H9 (cell line): Measurements from ENCODE around the gene AATK. TPM values are rescaled to one million over a fixed set of nuclear protein-coding genes. Genes with fewer than 3 reads are reported as not detected.

Experiments
- DNase-seq: peaks from one replicate; pipeline ENCODE4 v3.0.0-alpha.2; 2017
- H2AFZ ChIP-seq: one replicate; pipeline ENCODE4 v1.6.1; 2013; ENCODE audit warnings: mild to moderate bottlenecking, low read length, control low read depth, moderate library complexity
- H2AK5ac ChIP-seq: 2 replicates; pipeline ENCODE4 v1.6.1; 2013; ENCODE audit warnings: low read length, control low read depth, mixed read lengths; ENCODE audit not compliant: insufficient read length
- H2BK120ac ChIP-seq: one replicate; pipeline ENCODE4 v1.6.1; 2013; ENCODE audit warnings: low read depth, mild to moderate bottlenecking, low read length, control low read depth, inconsistent platforms; ENCODE audit not compliant: poor library complexity, severe bottlenecking
- H2BK12ac ChIP-seq: 2 replicates; pipeline ENCODE4 v1.6.1; 2013; ENCODE audit warnings: low read length, control low read depth, mixed read lengths, low read depth; ENCODE audit not compliant: insufficient read length
- H2BK15ac ChIP-seq: 2 replicates; pipeline ENCODE4 v1.6.1; 2013; ENCODE audit warnings: low read depth, low read length, control low read depth
- H2BK20ac ChIP-seq: one replicate; pipeline ENCODE4 v1.6.1; 2013; ENCODE audit warnings: low read depth, mild to moderate bottlenecking, low read length, control low read depth, inconsistent platforms; ENCODE audit not compliant: poor library complexity, severe bottlenecking
- H2BK5ac ChIP-seq: 2 replicates; pipeline ENCODE4 v1.6.1; 2013; ENCODE audit warnings: low read length, control low read depth, mixed read lengths; ENCODE audit not compliant: insufficient read length
- H3K14ac ChIP-seq: 2 replicates; pipeline ENCODE4 v1.6.1; 2013; ENCODE audit warnings: low read length, control low read depth; ENCODE audit not compliant: insufficient read depth
- H3K18ac ChIP-seq: 2 replicates; pipeline ENCODE4 v1.6.1; 2013; ENCODE audit warnings: low read depth, mild to moderate bottlenecking, mixed read lengths, low read length, control low read depth; ENCODE audit not compliant: insufficient read length
- H3K23ac ChIP-seq: 2 replicates; pipeline ENCODE4 v1.6.1; 2013; ENCODE audit warnings: low read length, control low read depth, mixed read lengths, low read depth; ENCODE audit not compliant: insufficient read length
- H3K23me2 ChIP-seq: 2 replicates; pipeline ENCODE4 v1.6.1; 2013; ENCODE audit warnings: low read depth, mild to moderate bottlenecking, mixed read lengths, low read length, control low read depth; ENCODE audit not compliant: insufficient read length, poor library complexity, severe bottlenecking
- H3K27ac ChIP-seq: 2 replicates; pipeline ENCODE4 v1.5.1; 2013; ENCODE audit warnings: low read length, control low read depth, mixed read lengths, low read depth; ENCODE audit not compliant: insufficient read length
- H3K27me3 ChIP-seq: 2 replicates; pipeline ENCODE4 v1.6.1; 2013; ENCODE audit warnings: low read length, control low read depth, inconsistent platforms; ENCODE audit not compliant: insufficient read depth
- H3K4ac ChIP-seq: 2 replicates; pipeline ENCODE4 v1.6.1; 2013; ENCODE audit warnings: low read depth, mild to moderate bottlenecking, control low read depth, inconsistent platforms, low read length, moderate library complexity
- H3K4me1 ChIP-seq: 2 replicates; pipeline ENCODE4 v1.6.1; 2013; ENCODE audit warnings: low read length, control low read depth, inconsistent platforms; ENCODE audit not compliant: insufficient read depth
- H3K4me2 ChIP-seq: 2 replicates; pipeline ENCODE4 v1.6.1; 2013; ENCODE audit warnings: low read length, control low read depth, mixed read lengths; ENCODE audit not compliant: insufficient read length, insufficient read depth
- H3K56ac ChIP-seq: 2 replicates; pipeline ENCODE4 v1.6.1; 2013; ENCODE audit warnings: low read depth, mild to moderate bottlenecking, mixed read lengths, low read length, control low read depth; ENCODE audit not compliant: insufficient read length
- H3K79me1 ChIP-seq: 2 replicates; pipeline ENCODE4 v1.6.1; 2013; ENCODE audit warnings: low read depth, mild to moderate bottlenecking, moderate library complexity, low read length, control low read depth, inconsistent platforms; ENCODE audit not compliant: insufficient read depth, poor library complexity, severe bottlenecking
- H3K79me2 ChIP-seq: 2 replicates; pipeline ENCODE4 v1.6.1; 2013; ENCODE audit warnings: low read length, control low read depth, inconsistent platforms; ENCODE audit not compliant: insufficient read depth
- H3K9ac ChIP-seq: 2 replicates; pipeline ENCODE4 v1.6.1; 2013; ENCODE audit warnings: low read length, control low read depth, mixed read lengths; ENCODE audit not compliant: insufficient read length; ENCODE audit errors: extremely low read depth
- H3K9me3 ChIP-seq: one replicate; pipeline ENCODE4 v1.6.1; 2013; ENCODE audit warnings: low read depth, low read length, inconsistent platforms; ENCODE audit not compliant: control insufficient read depth
- H3T11ph ChIP-seq: one replicate; pipeline ENCODE4 v1.6.1; 2013; ENCODE audit warnings: mild to moderate bottlenecking, low read length, control low read depth, inconsistent platforms
- H4K20me1 ChIP-seq: one replicate; pipeline ENCODE4 v1.6.1; 2013; ENCODE audit not compliant: control insufficient read depth, insufficient read length, insufficient read depth
- H4K5ac ChIP-seq: 2 replicates; pipeline ENCODE4 v1.6.1; 2013; ENCODE audit warnings: low read depth, mild to moderate bottlenecking, mixed read lengths, low read length, control low read depth; ENCODE audit not compliant: insufficient read length
- H4K8ac ChIP-seq: replicated peaks from 2 replicates; pipeline ENCODE4 v1.6.1; 2013; ENCODE audit warnings: low read length, control low read depth, mixed read lengths, low read depth; ENCODE audit not compliant: insufficient read length
- H4K91ac ChIP-seq: 2 replicates; pipeline ENCODE4 v1.6.1; 2013; ENCODE audit warnings: low read depth, mild to moderate bottlenecking, moderate library complexity, mixed read lengths, low read length, control low read depth; ENCODE audit not compliant: insufficient read length
- H3K27ac Mint-ChIP-seq, 3 experiments: 2 replicates in 2 of 3; 3 replicates in 1 of 3; pipeline ENCODE4 v1.8.0; 2020 to 2021; ENCODE audit warnings: mixed read lengths in 3 of 3, mild to moderate bottlenecking in 1 of 3, moderate library complexity in 1 of 3
- H3K27me3 Mint-ChIP-seq: 2 replicates; pipeline ENCODE4 v1.8.0; 2021; ENCODE audit warnings: low read depth, mild to moderate bottlenecking, moderate library complexity, mixed read lengths
- H3K36me3 Mint-ChIP-seq, 3 experiments: 2 replicates in 2 of 3; 3 replicates in 1 of 3; pipeline ENCODE4 v1.8.0; 2020 to 2021; ENCODE audit warnings: low read depth in 3 of 3, mixed read lengths in 3 of 3; ENCODE audit not compliant: insufficient read depth in 1 of 3
- H3K4me1 Mint-ChIP-seq, 2 experiments: 2 replicates each; pipeline ENCODE4 v1.8.0; 2020; ENCODE audit warnings: mixed read lengths in 2 of 2
- H3K4me3 Mint-ChIP-seq, 2 experiments: 2 replicates in 1 of 2; 3 replicates in 1 of 2; pipeline ENCODE4 v1.8.0; 2020 to 2021; ENCODE audit warnings: mild to moderate bottlenecking in 2 of 2, mixed read lengths in 2 of 2, moderate library complexity in 1 of 2
- H3K9me3 Mint-ChIP-seq, 2 experiments: 2 replicates in 1 of 2; 3 replicates in 1 of 2; pipeline ENCODE4 v1.8.0; 2020; ENCODE audit warnings: mild to moderate bottlenecking in 2 of 2, mixed read lengths in 2 of 2, moderate library complexity in 1 of 2
- CTCF ChIP-seq: fragments of 200-600 bp; sonication (generic); conservative IDR thresholded peaks from 3 replicates; pipeline ENCODE4 v1.8.0; 2021; ENCODE audit warnings: antibody characterized with exemption, mild to moderate bottlenecking
- WGBS: extraction: QIAGEN DNeasy Blood & Tissue Kit; methylation state at CpG from one replicate; pipeline ENCODE4 v1.1.7; 2013; ENCODE audit warnings: missing lambda C conversion rate, low lambda C conversion rate, mixed read lengths; ENCODE audit not compliant: insufficient read length; ENCODE audit errors: extremely low coverage; 5-methylcytosine and 5-hydroxymethylcytosine counted together
- total RNA-seq: library from RNA; stranded (reverse); gene quantifications from 2 replicates; pipeline ENCODE4 v1.2.1, GENCODE V29; 2021

The AATK gene
- total RNA-seq, 1 experiment from 2014 or later: 2.4 TPM

- no peak for TF ChIP-seq CTCF
- H4K5ac ChIP-seq: no peak overlapping the region
Observed at GRCh38 chr17:81203136-81203535, 37.1 kb upstream of the AATK start.

More at GRCh38 chr17:81203136-81203535, 37.1 kb upstream of the AATK start:
- Histone ChIP-seq H4K20me1 (no peaks in the 10 kb centered on the region), H3K9me3 (no peaks in the 10 kb centered on the region), H3K79me1 (no peaks in the 10 kb centered on the region), H2BK15ac (no peak overlapping the region), H2BK12ac (no peak overlapping the region), H3K9ac (no peak overlapping the region), H4K91ac (no peak overlapping the region), H3K4me1 (no peaks in the 10 kb centered on the region), H3K27me3 (no peaks in the 10 kb centered on the region), H3K14ac (no peak overlapping the region), H2BK120ac (no peak overlapping the region), H2BK5ac (no peak overlapping the region), H3K79me2 (no peaks in the 10 kb centered on the region), H3K23ac (no peak overlapping the region), H3K4ac (no peak overlapping the region), H3K4me2 (no peak overlapping the region), H3K23me2 (no peaks in the 10 kb centered on the region), H2AFZ (no peak overlapping the region), H3K18ac (no peak overlapping the region), H2BK20ac (no peak overlapping the region), H4K8ac (no peak overlapping the region), H3K56ac (no peak overlapping the region), H3T11ph (no peak overlapping the region), H3K27ac (no peak overlapping the region), H2AK5ac (no peak overlapping the region)
- peaks cover 3% of the 10 kb centered on the region in 2 experiments; a peak in 2 of 4 replicates for H3K4me1 Mint-ChIP-seq
- DNase-seq: no peak
- no CpG with 5 or more reads among the region's 20 CpGs for whole genome bisulfite sequencing
- no peaks in the 10 kb centered on the region for H3K27me3 Mint-ChIP-seq
- H3K27ac Mint-ChIP-seq: no peak overlapping the region
- H3K36me3 Mint-ChIP-seq: peaks cover 0 to 42% (median 19%) of the 10 kb centered on the region in 3 experiments; a peak in 5 of 7 replicates
- H3K9me3 Mint-ChIP-seq: no peaks in the 10 kb centered on the region
- H3K4me3 Mint-ChIP-seq: no peak overlapping the region
